ENCODE results near the gene E2F4. TPM values are rescaled to one million over a fixed set of nuclear protein-coding genes. Genes with fewer than 3 reads are reported as not detected.
A peak's percentile ranks its signal among the peaks of the same experiment; 100 is the strongest.

The E2F4 gene
- total and polyA plus RNA-seq, 2 experiments from 2014 or later: 66.2 to 85.2 TPM

DNA sequence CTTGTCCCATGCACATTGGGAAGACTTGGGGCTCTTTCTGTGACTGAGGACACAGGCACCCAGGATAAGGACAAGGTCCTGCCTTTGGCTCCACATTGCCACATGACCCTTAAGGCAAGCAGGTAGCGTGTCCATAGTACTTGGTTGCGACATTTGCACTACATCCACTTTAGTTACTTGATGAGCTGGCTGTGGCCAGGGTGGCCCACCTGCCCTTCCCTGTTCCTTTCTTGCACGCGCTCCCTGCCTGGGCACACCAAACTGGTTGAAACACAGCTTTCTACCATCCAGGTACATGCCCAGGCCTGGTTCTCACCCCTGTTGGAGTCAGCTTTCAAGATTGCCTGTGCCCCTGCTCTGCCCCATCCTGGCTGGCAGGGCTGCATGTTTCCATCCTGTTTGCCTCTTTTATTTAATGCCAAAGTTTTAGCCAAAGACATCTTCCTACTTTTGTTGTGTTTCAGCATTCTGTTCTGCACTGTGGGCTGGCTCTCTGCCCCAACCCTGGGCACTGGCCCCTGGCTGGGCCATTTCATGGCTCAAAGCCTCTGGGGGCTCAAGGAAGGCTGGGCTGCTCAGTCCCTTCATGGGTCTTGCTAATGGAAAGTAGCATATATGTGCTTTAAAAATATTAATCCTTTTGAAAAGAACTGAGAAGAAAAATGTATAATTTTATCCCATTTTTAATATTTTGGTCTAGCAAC lies 44.4 kb upstream of the E2F4 start:
- DNase-seq (ENCODE audit: low read depth in 1 of 2, low spot score in 1 of 2): no peak
- Histone ChIP-seq H3K36me3 (peaks cover 19% of the 10 kb centered on the region), H3K4me3 (no peak overlapping the region), H3K9me3 (ENCODE audit: low read depth) (no peaks in the 10 kb centered on the region), H3K27me3 (peaks cover 10% of the 10 kb centered on the region), H3K4me1 (ENCODE audit: low read depth) (no peaks in the 10 kb centered on the region), H3K27ac (no peak overlapping the region)
- TF ChIP-seq CTCF (IDR thresholded peaks at IDR 0.05; ENCODE audit: low read depth, low read length): no peak

DNA sequence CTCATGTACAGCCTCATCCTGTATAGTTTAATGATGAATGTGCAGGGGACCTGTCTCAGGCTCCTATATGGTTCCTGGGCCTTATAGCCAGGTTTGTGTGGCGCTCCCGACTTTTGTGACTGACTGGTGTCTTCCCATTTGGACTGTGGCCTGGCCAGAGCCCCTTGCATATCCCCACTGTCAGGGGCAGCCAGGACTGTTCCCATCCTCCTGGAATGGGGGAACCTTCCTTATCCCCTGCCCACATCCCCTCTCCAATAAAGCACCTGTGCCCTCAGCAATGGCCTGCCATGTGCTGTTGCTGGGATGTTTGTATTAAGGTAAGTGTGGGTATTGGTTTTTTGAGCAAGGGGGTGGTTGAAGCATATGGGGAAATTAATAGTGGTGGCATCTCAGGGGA lies 43.7 kb upstream of the E2F4 start:
- H3K4me1 ChIP-seq (ENCODE audit: low read depth): no peaks in the 10 kb centered on the region
- no peak for DNase-seq (ENCODE audit: low read depth in 1 of 2, low spot score in 1 of 2)
- H3K36me3 ChIP-seq: peaks cover 19% of the 10 kb centered on the region
- no peak for TF ChIP-seq CTCF (IDR thresholded peaks at IDR 0.05; ENCODE audit: low read depth, low read length)
- peaks cover 16% of the 10 kb centered on the region for H3K27me3 ChIP-seq
- no peak overlapping the region for H3K4me3 ChIP-seq
- H3K9me3 ChIP-seq (ENCODE audit: low read depth): no peaks in the 10 kb centered on the region
- H3K27ac ChIP-seq: no peak overlapping the region

DNA sequence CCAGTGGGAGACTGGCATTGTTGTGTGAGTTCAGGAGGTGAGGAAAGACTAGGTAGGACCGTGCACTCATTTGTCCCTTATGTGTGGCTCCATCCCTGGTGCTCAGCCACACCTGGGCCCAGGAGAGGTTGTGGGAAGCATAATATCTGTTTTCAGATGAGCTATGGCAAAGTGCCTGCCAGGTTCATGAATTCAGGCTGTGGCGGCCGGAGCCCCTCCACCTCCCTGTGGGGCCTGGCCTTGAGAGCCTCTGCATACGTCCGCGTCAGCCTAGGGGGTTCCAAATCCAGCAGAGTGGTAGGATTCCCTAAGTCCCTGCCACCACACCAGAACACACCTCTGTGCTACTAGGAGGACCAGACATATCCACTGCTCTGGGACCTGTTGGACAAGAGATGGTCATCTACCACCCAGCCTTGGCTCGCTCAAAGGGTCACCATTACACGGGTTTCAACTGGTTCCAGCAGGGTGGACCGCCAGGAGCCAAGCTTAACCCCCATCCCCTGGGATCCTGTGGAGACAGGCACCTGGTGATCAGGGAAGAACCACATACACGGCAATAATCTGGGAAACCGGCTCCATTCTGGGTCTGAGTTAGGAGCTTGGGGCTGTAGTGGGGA lies 43.2 kb upstream of the E2F4 start:
- H3K4me1 ChIP-seq (ENCODE audit: low read depth): no peaks in the 10 kb centered on the region
- no peaks in the 10 kb centered on the region for H3K9me3 ChIP-seq (ENCODE audit: low read depth)
- H3K36me3 ChIP-seq: peaks cover 15% of the 10 kb centered on the region
- no peak for DNase-seq (ENCODE audit: low read depth in 1 of 2, low spot score in 1 of 2)
- peaks cover 22% of the 10 kb centered on the region for H3K27me3 ChIP-seq
- no peak overlapping the region for H3K27ac ChIP-seq
- no peak for TF ChIP-seq CTCF (IDR thresholded peaks at IDR 0.05; ENCODE audit: low read depth, low read length)
- H3K4me3 ChIP-seq: no peak overlapping the region

DNA sequence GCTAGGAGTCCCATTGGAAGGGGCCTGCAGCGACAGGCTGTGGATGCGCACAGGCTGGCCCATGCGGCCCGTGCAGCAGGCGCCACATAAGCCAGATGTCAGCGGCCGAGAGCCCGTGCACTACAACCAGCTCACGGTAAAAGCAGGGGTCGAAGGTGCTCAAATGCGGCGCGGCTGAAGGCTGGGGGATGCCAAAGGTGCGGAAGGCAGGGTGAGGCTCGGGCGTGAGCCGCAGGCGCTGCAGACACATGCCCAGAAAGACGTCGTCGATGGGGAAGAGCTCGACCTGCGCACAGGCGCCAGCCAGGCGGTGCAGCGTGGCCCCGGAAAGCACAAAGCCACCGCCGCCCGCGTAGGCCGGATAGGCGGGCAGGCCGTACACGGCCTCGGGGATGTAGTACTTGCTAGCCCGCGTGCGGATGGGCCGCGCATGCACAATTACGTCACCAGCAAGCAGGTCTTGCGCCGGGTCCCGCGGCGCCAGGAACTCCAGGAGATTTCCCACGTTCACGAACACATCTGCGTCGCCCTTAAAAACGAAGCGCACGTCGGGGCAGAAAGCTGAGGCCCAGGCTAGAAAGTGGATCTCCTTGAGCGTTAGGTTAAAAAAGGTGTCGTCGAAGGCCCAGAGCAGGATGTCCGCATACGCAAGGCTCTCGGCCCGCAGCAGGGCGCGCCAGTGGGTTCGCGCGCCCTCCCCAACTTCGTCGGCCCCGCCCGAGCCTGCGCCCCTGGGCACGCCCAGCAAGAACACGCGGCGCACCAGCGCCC lies 42.5 kb upstream of the E2F4 start:
- no peak for TF ChIP-seq CTCF (IDR thresholded peaks at IDR 0.05; ENCODE audit: low read depth, low read length)
- Histone ChIP-seq H3K27ac (no peak overlapping the region), H3K9me3 (ENCODE audit: low read depth) (no peaks in the 10 kb centered on the region), H3K4me1 (ENCODE audit: low read depth) (no peaks in the 10 kb centered on the region), H3K4me3 (no peak overlapping the region), H3K36me3 (peaks cover 8% of the 10 kb centered on the region), H3K27me3 (peaks cover 29% of the 10 kb centered on the region)
- DNase-seq (ENCODE audit: low read depth in 1 of 2, low spot score in 1 of 2): no peak

DNA sequence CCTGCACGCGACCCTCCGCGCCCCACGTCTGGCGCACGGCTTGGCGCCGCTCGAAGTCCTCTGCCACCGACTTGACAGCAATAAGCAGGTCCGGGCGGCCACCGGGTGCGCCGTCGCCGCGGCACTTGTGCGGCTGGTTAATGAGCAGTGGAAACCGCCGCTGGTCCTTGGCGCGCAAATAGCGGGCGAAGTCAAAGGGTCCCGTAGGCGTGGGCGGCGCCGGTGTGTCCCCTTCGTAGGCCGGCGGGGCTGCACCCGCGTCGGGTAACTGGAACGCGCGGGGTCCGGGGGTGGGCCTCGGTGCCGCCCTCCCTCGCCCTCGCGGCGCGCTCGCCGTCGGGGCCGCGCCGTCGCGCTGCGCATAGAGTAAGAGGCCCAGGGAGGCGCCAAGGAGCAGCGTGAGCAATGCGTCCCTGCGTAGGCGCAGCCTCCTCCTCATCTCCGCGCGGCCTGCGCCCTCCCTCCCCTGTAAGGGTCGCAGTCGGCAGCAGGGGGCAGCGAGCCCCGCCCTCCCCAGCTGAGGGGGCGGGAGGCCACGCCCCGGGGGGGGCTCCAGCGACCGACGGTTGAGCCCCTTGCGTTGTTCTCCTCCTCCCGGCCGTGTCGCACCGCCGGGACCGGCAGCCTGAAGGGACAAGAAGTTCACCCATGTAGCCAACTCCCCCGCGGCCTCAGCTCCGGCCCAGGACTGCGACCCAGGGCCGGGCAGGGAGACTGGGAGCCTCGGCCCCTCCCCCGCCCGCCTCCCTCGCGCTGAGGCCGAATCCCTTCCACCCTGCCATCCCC lies 41.7 kb upstream of the E2F4 start:
- no peaks in the 10 kb centered on the region for H3K9me3 ChIP-seq (ENCODE audit: low read depth)
- H3K27ac ChIP-seq: peak overlapping the region; percentile 5
- DNase-seq (ENCODE audit: low read depth in 1 of 2, low spot score in 1 of 2): peak; percentile 66 to 90
- H3K27me3 ChIP-seq: peaks cover 37% of the 10 kb centered on the region
- no peaks in the 10 kb centered on the region for H3K4me1 ChIP-seq (ENCODE audit: low read depth)
- peak overlapping the region; percentile 47 for H3K4me3 ChIP-seq
- peaks cover 7% of the 10 kb centered on the region for H3K36me3 ChIP-seq
- peak; percentile 14 for TF ChIP-seq CTCF (IDR thresholded peaks at IDR 0.05; ENCODE audit: low read depth, low read length)

All from cardiac muscle cell (in vitro differentiated cells and primary cell).